ENCODE data around the gene SLC38A4. TPM values are rescaled to one million over a fixed set of nuclear protein-coding genes. Genes with fewer than 3 reads are reported as not detected.
"Not testable (repeated sequence)": the region's sequence is repeated elsewhere in the genome, so short reads cannot be mapped to it uniquely, and the experiment has no call there.

SLC38A4 gene
- polyA plus RNA-seq (ENCODE audit: insufficient read length): 10.3 TPM

GRCh38 chr12:46825591-46826414 lies at the start of gene SLC38A4:
Gene SLC38A4, minus strand, starts transcription at chr12:46825997. Its CDS starts 32,926 bp downstream, at chr12:46793071.
- DNase-seq: peak; percentile 33

- no peak for DNase-seq
Measured at GRCh38 chr12:46875095-46875494, 49.3 kb upstream of the SLC38A4 start.

- DNase-seq: no peak
Measured at GRCh38 chr12:46874642-46875041, 48.8 kb upstream of the SLC38A4 start.

- no peak for DNase-seq
Measured at GRCh38 chr12:46872135-46872534, 46.3 kb upstream of the SLC38A4 start.

GRCh38 chr12:46865311-46865710 lies 39.5 kb upstream of the SLC38A4 start:
- no peak for DNase-seq

- DNase-seq: no peak
Measured at GRCh38 chr12:46858368-46858767, 32.6 kb upstream of the SLC38A4 start.

GRCh38 chr12:46857486-46857885 lies 31.7 kb upstream of the SLC38A4 start:
- DNase-seq: no peak

GRCh38 chr12:46855760-46856159 lies 30.0 kb upstream of the SLC38A4 start:
- DNase-seq: no peak

GRCh38 chr12:46854188-46854587 lies 28.4 kb upstream of the SLC38A4 start:
- not testable (repeated sequence) for DNase-seq

- DNase-seq: not testable (repeated sequence)
Measured at GRCh38 chr12:46848792-46849191, 23.0 kb upstream of the SLC38A4 start.

- no peak for DNase-seq
Measured at GRCh38 chr12:46847001-46847400, 21.2 kb upstream of the SLC38A4 start.

- no peak for DNase-seq
Measured at GRCh38 chr12:46843811-46844210, 18.0 kb upstream of the SLC38A4 start.

GRCh38 chr12:46841891-46842290 lies 16.1 kb upstream of the SLC38A4 start:
- DNase-seq: no peak

GRCh38 chr12:46839964-46840363 lies 14.2 kb upstream of the SLC38A4 start:
- no peak for DNase-seq

GRCh38 chr12:46839232-46839631 lies 13.4 kb upstream of the SLC38A4 start:
- DNase-seq: no peak

- DNase-seq: no peak
Measured at GRCh38 chr12:46835785-46836184, 10.0 kb upstream of the SLC38A4 start.

- no peak for DNase-seq
Measured at GRCh38 chr12:46832130-46832704, 6.4 kb upstream of the SLC38A4 start.

- DNase-seq: no peak
Measured at GRCh38 chr12:46831335-46832129, 5.7 kb upstream of the SLC38A4 start.

- no peak for DNase-seq
Measured at GRCh38 chr12:46830731-46831334, 5.0 kb upstream of the SLC38A4 start.

GRCh38 chr12:46824709-46825108 lies 1.1 kb downstream of the SLC38A4 start:
- no peak for DNase-seq

- no peak for DNase-seq
Measured at GRCh38 chr12:46818642-46819041, 7.2 kb downstream of the SLC38A4 start.

GRCh38 chr12:46815809-46816208 lies 10.0 kb downstream of the SLC38A4 start:
- DNase-seq: no peak

- no peak for DNase-seq
Measured at GRCh38 chr12:46814143-46814542, 11.7 kb downstream of the SLC38A4 start.

All from hindlimb muscle (tissue), 1 donor.